B cell (primary cell): ENCODE data around the gene TMEM266. TPM values are rescaled to one million over a fixed set of nuclear protein-coding genes. Genes with fewer than 3 reads are reported as not detected.

Experiments used
- ATAC-seq: fragments of 200-7000 bp; cut with Tn5 transposase; one replicate; pipeline ENCODE4 v1.10.0; 2021; ENCODE audit warnings: low read depth, mild to moderate bottlenecking, moderate number of reproducible peaks, moderate library complexity
- CTCF ChIA-PET: fragments of 350-600 bp; sonication (Branson Sonifier 250); formaldehyde crosslinking; loops from one replicate; lab custom pipeline; 2021; ENCODE audit warnings: antibody characterized with exemption, inconsistent platforms; lab: Charles Lee
- POLR2A ChIA-PET: fragments of 350-600 bp; sonication (Branson Sonifier 250); formaldehyde crosslinking; loops from one replicate; lab custom pipeline; 2021; ENCODE audit warnings: antibody characterized with exemption; lab: Charles Lee
- DNase-seq: peaks from one replicate; pipeline ENCODE4 v3.0.0; 2013
- H2AFZ ChIP-seq: 2 replicates; pipeline ENCODE4 v1.6.1; 2012; ENCODE audit warnings: mild to moderate bottlenecking, low read depth, low read length; ENCODE audit not compliant: insufficient read depth, poor library complexity, severe bottlenecking
- H3K27ac ChIP-seq, 2 donors: 1 replicate in 1 of 2; 2 replicates in 1 of 2; pipeline ENCODE4 v1.5.1; 2012 to 2013; ENCODE audit warnings: low read length in 2 of 2, mild to moderate bottlenecking in 2 of 2, moderate library complexity in 1 of 2
- H3K27me3 ChIP-seq, 4 experiments: fragments of 200-600 bp in 1 of 4; sonication (generic) in 1 of 4; replicated peaks in 1 of 4; 1 replicate in 2 of 4; 2 replicates in 2 of 4; pipeline versions ENCODE4 v1.6.1 to v1.7.0; 2013 to 2016; ENCODE audit warnings: low read length in 3 of 4, mild to moderate bottlenecking in 2 of 4, mixed read lengths in 1 of 4, moderate library complexity in 1 of 4; ENCODE audit not compliant: insufficient read depth in 4 of 4, control insufficient read depth in 3 of 4; ENCODE audit errors: control extremely low read depth in 1 of 4
- H3K36me3 ChIP-seq, 2 experiments: replicated peaks in 1 of 2; 1 replicate in 1 of 2; 2 replicates in 1 of 2; pipeline versions ENCODE4 v1.6.1 to v1.7.1; 2013; ENCODE audit warnings: low read length in 1 of 2; ENCODE audit not compliant: insufficient read depth in 2 of 2, control insufficient read depth in 1 of 2; ENCODE audit errors: control extremely low read depth in 1 of 2, extremely low read depth in 1 of 2
- H3K4me1 ChIP-seq, 2 donors: fragments of 200-600 bp in 1 of 2; sonication (generic) in 1 of 2; 1 replicate in 1 of 2; 2 replicates in 1 of 2; pipeline versions ENCODE4 v1.5.1 to v1.6.1; 2013 to 2017; ENCODE audit warnings: low read length in 2 of 2; ENCODE audit not compliant: control insufficient read depth in 2 of 2, insufficient read depth in 2 of 2
- H3K4me2 ChIP-seq: replicated peaks from 2 replicates; pipeline ENCODE3; 2012; ENCODE audit warnings: mild to moderate bottlenecking, low read depth, low read length; ENCODE audit not compliant: poor library complexity, severe bottlenecking
- H3K4me3 ChIP-seq, 5 experiments: fragments of 200-600 bp in 1 of 5; sonication (generic) in 1 of 5; 1 replicate in 3 of 5; 2 replicates in 2 of 5; pipeline versions ENCODE4 v1.5.1 to v1.7.0; 2011 to 2016; ENCODE audit warnings: low read length in 4 of 5, mild to moderate bottlenecking in 4 of 5, low read depth in 2 of 5, control low read depth in 1 of 5, moderate library complexity in 1 of 5; ENCODE audit not compliant: insufficient read depth in 1 of 5; ENCODE audit errors: control extremely low read depth in 1 of 5, extremely low read depth in 1 of 5
- H3K79me2 ChIP-seq: fragments of 200-600 bp; sonication (generic); one replicate; pipeline ENCODE4 v1.6.0; 2016; ENCODE audit warnings: low read length; ENCODE audit not compliant: control insufficient read depth, insufficient read depth
- H3K9ac ChIP-seq: fragments of 200-600 bp; sonication (generic); 2 replicates; pipeline ENCODE4 v1.6.1; 2017; ENCODE audit warnings: mild to moderate bottlenecking, low read length, moderate library complexity
- H3K9me3 ChIP-seq, 3 donors: one replicate each; pipeline versions ENCODE4 v1.6.1 to v1.7.1; 2013; ENCODE audit warnings: low read length in 2 of 3; ENCODE audit not compliant: control insufficient read depth in 2 of 3, insufficient read depth in 1 of 3; ENCODE audit errors: control extremely low read depth in 1 of 3
- H4K20me1 ChIP-seq: 2 replicates; pipeline ENCODE4 v1.6.0; 2012; ENCODE audit warnings: mild to moderate bottlenecking, low read length; ENCODE audit not compliant: insufficient read depth, control insufficient read depth, poor library complexity, severe bottlenecking
- H3K27ac Mint-ChIP-seq: one replicate; pipeline ENCODE4 v1.8.0; 2021; ENCODE audit warnings: mixed read lengths
- H3K27me3 Mint-ChIP-seq: one replicate; pipeline ENCODE4 v1.8.0; 2021; ENCODE audit warnings: mixed read lengths
- H3K4me1 Mint-ChIP-seq: one replicate; pipeline ENCODE4 v1.8.0; 2021; ENCODE audit warnings: mixed read lengths
- H3K4me3 Mint-ChIP-seq: one replicate; pipeline ENCODE4 v1.8.0; 2021; ENCODE audit warnings: mixed read lengths
- H3K9me3 Mint-ChIP-seq: one replicate; pipeline ENCODE4 v1.8.0; 2022; ENCODE audit warnings: mixed read lengths; ENCODE audit not compliant: insufficient read depth
- EZH2 ChIP-seq: IDR thresholded peaks from 2 replicates; pipeline ENCODE4 v1.6.1; 2012; ENCODE audit warnings: borderline replicate concordance, low read depth, mild to moderate bottlenecking, moderate library complexity, low read length; ENCODE audit not compliant: insufficient read depth, poor library complexity, severe bottlenecking
- WGBS: methylation state at CpG from one replicate; pipeline ENCODE4 v1.1.5; 2013; ENCODE audit warnings: missing lambda C conversion rate; ENCODE audit not compliant: insufficient coverage; 5-methylcytosine and 5-hydroxymethylcytosine counted together
- intact Hi-C: fragments of 100-400 bp; cut with micrococcal nuclease; formaldehyde crosslinking; loops from one replicate; pipeline ENCODE4 v1.10.0; 2022
- polyA plus RNA-seq: library from polyadenylated mRNA; depleted of rRNA; stranded (reverse); fragments of >200 nt; gene quantifications from 2 replicates; pipeline ENCODE4 v1.2.3, GENCODE V29; 2012
- total RNA-seq, 2 donors: library from RNA; stranded (reverse); fragments of 120-200 nt in 1 of 2; gene quantifications; 1 replicate in 1 of 2; 2 replicates in 1 of 2; pipeline versions ENCODE4 v1.2.3 to v1.2.4, GENCODE V29; 2013 to 2022
- TF ChIP-seq, protein P1 (sequence below): fragments of 200-600 bp; IDR thresholded peaks from one replicate; pipeline ENCODE4 v1.8.0; 2022; ENCODE audit warnings: antibody characterized with exemption, mild to moderate bottlenecking

The TMEM266 gene
- total and polyA plus RNA-seq, 2 donors (not counting 1 experiment from before 2014, with no cell fraction given), result not detected

DNA sequence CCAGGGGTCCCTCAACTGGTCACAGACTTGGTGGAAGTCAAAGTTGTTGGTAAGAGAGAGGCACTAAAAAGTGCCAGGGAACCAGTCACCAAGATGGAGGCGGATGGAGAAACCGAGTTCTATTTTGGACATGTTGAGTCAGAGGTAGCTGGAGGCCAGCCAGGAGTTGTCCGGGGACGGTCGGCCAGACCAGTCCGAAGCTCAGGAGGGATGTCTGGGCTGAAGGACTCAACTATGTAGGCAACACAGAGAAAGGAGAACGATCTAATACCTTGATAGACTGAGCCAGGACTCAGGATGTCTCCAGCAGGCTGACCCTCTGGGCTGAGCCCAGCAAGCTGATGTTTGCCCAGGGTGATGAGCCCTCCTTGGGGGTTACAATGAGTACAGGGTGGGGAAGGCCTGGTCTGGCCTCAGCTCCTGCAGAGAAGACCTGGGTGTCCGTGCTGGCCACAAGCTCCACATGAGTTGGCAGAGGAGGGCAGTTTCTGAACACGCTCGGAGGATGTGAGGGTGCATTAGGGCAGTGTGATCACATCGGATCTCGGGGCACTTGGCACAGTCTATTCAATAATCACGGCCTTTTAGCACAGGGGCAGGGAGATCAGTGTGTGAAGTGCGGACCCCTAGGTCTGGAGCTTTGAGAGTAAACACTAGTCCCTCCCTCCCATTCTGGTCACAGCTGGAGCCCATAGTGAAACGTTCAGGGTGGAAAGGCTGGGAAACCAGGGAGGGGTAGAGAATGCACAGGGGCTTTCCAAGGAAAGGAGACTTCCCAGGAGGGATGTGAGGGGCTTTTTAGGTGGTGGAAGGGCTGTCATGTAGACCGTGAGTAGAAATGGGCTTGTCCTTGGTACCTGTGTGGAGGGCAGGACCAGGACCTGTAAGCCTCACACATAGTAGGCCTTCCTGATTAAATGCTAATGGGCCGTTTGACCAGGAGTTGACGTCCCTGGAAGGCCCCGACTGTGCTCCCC lies 139.6 kb downstream of the TMEM266 start:
- intact Hi-C loops, result no loop called here
- H3K27ac ChIP-seq, result no peak overlapping the region
- Mint-ChIP-seq H3K4me3 (no peak overlapping the region), H3K27me3 (no peaks in the 10 kb centered on the region), H3K9me3 (no peaks in the 10 kb centered on the region), H3K4me1 (peaks cover 20% of the 10 kb centered on the region), H3K27ac (no peak overlapping the region)
- no peak overlapping the region for H3K9ac ChIP-seq
- no peak overlapping the region for H3K4me3 ChIP-seq
- H3K79me2 ChIP-seq, result no peaks in the 10 kb centered on the region
- no peak overlapping the region for H3K4me2 ChIP-seq
- no peak overlapping the region for H2AFZ ChIP-seq
- H3K4me1 ChIP-seq, result peaks cover 0 to 17% of the 10 kb centered on the region in 2 donors
- no peaks in the 10 kb centered on the region for H3K27me3 ChIP-seq
- 93% methylated on average over 17 of the region's 19 CpGs for WGBS
- no peak for DNase-seq
- POLR2A ChIA-PET, result no interaction called here
- ATAC-seq, result no peak
- CTCF ChIA-PET, result interaction anchor here (1.4 kb wide), 1 partner anchor 9 kb away, joined by 5 read pairs; no protein-coding TSS in a partner anchor
- H4K20me1 ChIP-seq, result no peaks in the 10 kb centered on the region
- no peaks in the 10 kb centered on the region for H3K36me3 ChIP-seq
- no peak for TF ChIP-seq EZH2
- TF ChIP-seq, protein P1, sequence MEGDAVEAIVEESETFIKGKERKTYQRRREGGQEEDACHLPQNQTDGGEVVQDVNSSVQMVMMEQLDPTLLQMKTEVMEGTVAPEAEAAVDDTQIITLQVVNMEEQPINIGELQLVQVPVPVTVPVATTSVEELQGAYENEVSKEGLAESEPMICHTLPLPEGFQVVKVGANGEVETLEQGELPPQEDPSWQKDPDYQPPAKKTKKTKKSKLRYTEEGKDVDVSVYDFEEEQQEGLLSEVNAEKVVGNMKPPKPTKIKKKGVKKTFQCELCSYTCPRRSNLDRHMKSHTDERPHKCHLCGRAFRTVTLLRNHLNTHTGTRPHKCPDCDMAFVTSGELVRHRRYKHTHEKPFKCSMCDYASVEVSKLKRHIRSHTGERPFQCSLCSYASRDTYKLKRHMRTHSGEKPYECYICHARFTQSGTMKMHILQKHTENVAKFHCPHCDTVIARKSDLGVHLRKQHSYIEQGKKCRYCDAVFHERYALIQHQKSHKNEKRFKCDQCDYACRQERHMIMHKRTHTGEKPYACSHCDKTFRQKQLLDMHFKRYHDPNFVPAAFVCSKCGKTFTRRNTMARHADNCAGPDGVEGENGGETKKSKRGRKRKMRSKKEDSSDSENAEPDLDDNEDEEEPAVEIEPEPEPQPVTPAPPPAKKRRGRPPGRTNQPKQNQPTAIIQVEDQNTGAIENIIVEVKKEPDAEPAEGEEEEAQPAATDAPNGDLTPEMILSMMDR, result no peak
- no peaks in the 10 kb centered on the region for H3K9me3 ChIP-seq

DNA sequence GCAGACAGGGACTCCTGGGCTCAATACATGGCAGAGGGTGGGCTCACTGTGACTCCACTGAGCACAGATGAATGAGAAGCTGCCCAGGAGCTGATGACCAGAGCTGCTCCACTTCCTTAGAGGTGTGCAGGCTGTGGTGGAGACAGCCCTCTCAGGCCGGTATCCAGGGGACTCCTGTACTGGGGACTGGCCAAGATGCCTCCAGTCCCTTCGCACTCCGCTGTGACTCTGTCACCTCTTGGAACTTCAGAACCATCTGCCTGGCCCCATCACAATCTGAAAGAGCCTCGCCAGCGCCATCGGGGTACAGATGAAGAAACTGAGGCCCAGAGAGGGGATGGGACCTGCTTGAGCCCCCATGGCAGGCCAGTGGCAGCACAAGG lies 140.3 kb downstream of the TMEM266 start:
- no peak overlapping the region for H3K9ac ChIP-seq
- H4K20me1 ChIP-seq, result no peaks in the 10 kb centered on the region
- no peak overlapping the region for H3K4me2 ChIP-seq
- Mint-ChIP-seq H3K27me3 (no peaks in the 10 kb centered on the region), H3K9me3 (no peaks in the 10 kb centered on the region), H3K27ac (no peak overlapping the region), H3K4me1 (peaks cover 20% of the 10 kb centered on the region), H3K4me3 (no peak overlapping the region)
- H3K4me1 ChIP-seq, result peaks cover 0 to 17% of the 10 kb centered on the region in 2 donors
- DNase-seq, result no peak
- H2AFZ ChIP-seq, result no peak overlapping the region
- TF ChIP-seq, protein P1, result no peak
- no peaks in the 10 kb centered on the region for H3K79me2 ChIP-seq
- H3K36me3 ChIP-seq, result no peaks in the 10 kb centered on the region
- intact Hi-C loops, result no loop called here
- ATAC-seq, result no peak
- no peaks in the 10 kb centered on the region for H3K9me3 ChIP-seq
- no peak overlapping the region for H3K27ac ChIP-seq
- WGBS, result 99% methylated on average over 6 of the region's 6 CpGs
- H3K27me3 ChIP-seq, result no peaks in the 10 kb centered on the region
- ChIA-PET CTCF (no interaction called here), POLR2A (no interaction called here)
- H3K4me3 ChIP-seq, result no peak overlapping the region
